Ascending aorta (tissue), 2 donors: ENCODE data around the gene BID. TPM values are rescaled to one million over a fixed set of nuclear protein-coding genes. Genes with fewer than 3 reads are reported as not detected.

Experiments
- DNase-seq, 2 donors: peaks; one replicate each; pipeline ENCODE4 v3.0.0-alpha.2; 2019; ENCODE audit warnings: low spot score in 2 of 2
- H3K27ac ChIP-seq, 2 donors: fragments of 200-600 bp; sonication (generic); one replicate each; pipeline ENCODE4 v1.5.1; 2016 to 2017; ENCODE audit warnings: mild to moderate bottlenecking in 1 of 2
- H3K27me3 ChIP-seq: fragments of 200-600 bp; sonication (generic); one replicate; pipeline ENCODE4 v1.5.1; 2017
- H3K36me3 ChIP-seq, 2 donors: fragments of 200-600 bp; sonication (generic); one replicate each; pipeline ENCODE4 v1.5.1; 2016
- H3K4me1 ChIP-seq, 2 donors: fragments of 200-600 bp; sonication (generic); one replicate each; pipeline ENCODE4 v1.5.1; 2016 to 2017; ENCODE audit warnings: mild to moderate bottlenecking in 1 of 2
- H3K4me3 ChIP-seq, 2 donors: fragments of 200-600 bp; sonication (generic); one replicate each; pipeline ENCODE4 v1.5.1; 2016 to 2017; ENCODE audit warnings: mild to moderate bottlenecking in 1 of 2
- H3K9me3 ChIP-seq, 2 donors: fragments of 200-600 bp; sonication (generic); one replicate each; pipeline ENCODE4 v1.5.1; 2016
- CTCF ChIP-seq, 3 experiments: fragments of 200-600 bp in 2 of 3; fragments of 450-650 bp in 1 of 3; sonication (generic) in 2 of 3; IDR thresholded peaks; one replicate each; pipeline ENCODE4 v1.5.1; 2016 to 2019; ENCODE audit warnings: antibody characterized with exemption in 3 of 3, mild to moderate bottlenecking in 1 of 3, moderate library complexity in 1 of 3
- intact Hi-C: fragments of 100-400 bp; cut with DNase I; formaldehyde crosslinking; loops from one replicate; pipeline ENCODE4 v1.15.1; 2023
- total RNA-seq: library from RNA; depleted of rRNA; stranded (reverse); fragments of >200 nt; gene quantifications from one replicate; pipeline ENCODE4 v1.1.0, GENCODE V29; 2016

BID gene
- total RNA-seq, 1 donor from 2014 or later = 37.5 TPM

GRCh38 chr22:17789379-17790200 is 15.3 kb upstream of the BID start:
- Histone ChIP-seq H3K36me3 (peaks cover 20 to 40% of the 10 kb centered on the region in 2 donors), H3K27ac (no peak overlapping the region), H3K4me1 (no peaks in the 10 kb centered on the region), H3K9me3 (no peaks in the 10 kb centered on the region), H3K4me3 (no peak overlapping the region), H3K27me3 (no peaks in the 10 kb centered on the region)
- TF ChIP-seq CTCF (IDR thresholded peaks at IDR 0.05) = no peak
- DNase-seq = no peak
- intact Hi-C loops = no loop called here

- TF ChIP-seq CTCF (IDR thresholded peaks at IDR 0.05) = no peak
- Histone ChIP-seq H3K4me1 (no peaks in the 10 kb centered on the region), H3K36me3 (peaks cover 20 to 39% of the 10 kb centered on the region in 2 donors), H3K27ac (no peak overlapping the region), H3K9me3 (no peaks in the 10 kb centered on the region), H3K27me3 (no peaks in the 10 kb centered on the region), H3K4me3 (no peak overlapping the region)
- no peak for DNase-seq
- intact Hi-C loops = no loop called here
Observed at GRCh38 chr22:17788528-17789378, 14.5 kb upstream of the BID start.

GRCh38 chr22:17787716-17788330 is 13.6 kb upstream of the BID start:
- Histone ChIP-seq H3K36me3 (peaks cover 18 to 34% of the 10 kb centered on the region in 2 donors), H3K4me1 (no peaks in the 10 kb centered on the region), H3K27ac (no peak overlapping the region), H3K9me3 (no peaks in the 10 kb centered on the region), H3K27me3 (no peaks in the 10 kb centered on the region), H3K4me3 (no peak overlapping the region)
- intact Hi-C loops = no loop called here
- TF ChIP-seq CTCF (IDR thresholded peaks at IDR 0.05) = no peak
- no peak for DNase-seq

- Histone ChIP-seq H3K27me3 (no peaks in the 10 kb centered on the region), H3K36me3 (peaks cover 16 to 34% of the 10 kb centered on the region in 2 donors), H3K27ac (no peak overlapping the region), H3K4me1 (no peaks in the 10 kb centered on the region), H3K4me3 (no peak overlapping the region), H3K9me3 (no peaks in the 10 kb centered on the region)
- DNase-seq = no peak
- intact Hi-C loops = no loop called here
- TF ChIP-seq CTCF (IDR thresholded peaks at IDR 0.05) = no peak
Observed at GRCh38 chr22:17787241-17787640, 13.0 kb upstream of the BID start.

- H3K27me3 ChIP-seq = no peaks in the 10 kb centered on the region
- peaks cover 16 to 30% of the 10 kb centered on the region in 2 donors for H3K36me3 ChIP-seq
- H3K27ac ChIP-seq = no peak overlapping the region
- TF ChIP-seq CTCF (IDR thresholded peaks at IDR 0.05) = no peak
- no peak overlapping the region for H3K4me3 ChIP-seq
- no peaks in the 10 kb centered on the region for H3K4me1 ChIP-seq
- H3K9me3 ChIP-seq = no peaks in the 10 kb centered on the region
- intact Hi-C loops = no loop called here
- DNase-seq = no peak
Observed at GRCh38 chr22:17786435-17787161, 12.3 kb upstream of the BID start.
